Liver (tissue), 9 donors: ENCODE measurements around the gene HTD2. TPM values are rescaled to one million over a fixed set of nuclear protein-coding genes. Genes with fewer than 3 reads are reported as not detected.

Source experiments
- DNase-seq: peaks from one replicate; pipeline ENCODE4 v3.0.0-alpha.2; 2017; ENCODE audit warnings: low spot score
- H3K27ac ChIP-seq, 2 donors: one replicate each; pipeline ENCODE4 v1.7.0; 2013; ENCODE audit warnings: inconsistent platforms in 2 of 2, low read length in 2 of 2, control low read depth in 1 of 2, low read depth in 1 of 2, mild to moderate bottlenecking in 1 of 2
- H3K27me3 ChIP-seq, 4 donors: one replicate each; pipeline versions ENCODE4 v1.6.1 to v1.7.0; 2013; ENCODE audit warnings: low read length in 3 of 4, inconsistent platforms in 1 of 4, mild to moderate bottlenecking in 1 of 4, moderate library complexity in 1 of 4; ENCODE audit not compliant: control insufficient read depth in 4 of 4, insufficient read depth in 4 of 4
- H3K36me3 ChIP-seq, 4 donors: one replicate each; pipeline versions ENCODE4 v1.6.1 to v1.7.0; 2013; ENCODE audit warnings: low read length in 3 of 4, mild to moderate bottlenecking in 3 of 4, low read depth in 1 of 4, moderate library complexity in 1 of 4; ENCODE audit not compliant: control insufficient read depth in 4 of 4, insufficient read depth in 3 of 4
- H3K4me1 ChIP-seq, 4 donors: one replicate each; pipeline versions ENCODE4 v1.6.1 to v1.7.0; 2013; ENCODE audit warnings: low read length in 3 of 4, mild to moderate bottlenecking in 3 of 4, moderate library complexity in 1 of 4; ENCODE audit not compliant: control insufficient read depth in 4 of 4, insufficient read depth in 4 of 4
- H3K4me3 ChIP-seq, 3 donors: one replicate each; pipeline versions ENCODE4 v1.6.1 to v1.7.0; 2013; ENCODE audit warnings: low read length in 3 of 3, control low read depth in 1 of 3, low read depth in 1 of 3, mild to moderate bottlenecking in 1 of 3
- H3K9ac ChIP-seq, 2 donors: one replicate each; pipeline ENCODE4 v1.7.0; 2013; ENCODE audit warnings: low read length in 2 of 2, mild to moderate bottlenecking in 2 of 2, moderate library complexity in 2 of 2, control low read depth in 1 of 2, low read depth in 1 of 2
- H3K9me3 ChIP-seq, 4 donors: one replicate each; pipeline versions ENCODE4 v1.6.1 to v1.7.0; 2013; ENCODE audit warnings: low read length in 3 of 4; ENCODE audit not compliant: control insufficient read depth in 4 of 4
- ATF3 ChIP-seq: IDR thresholded peaks from 2 replicates; pipeline ENCODE4 v1.6.1; 2016; ENCODE audit warnings: antibody characterized with exemption
- CTCF ChIP-seq: fragments of 150-350 bp; IDR thresholded peaks from 2 replicates; pipeline ENCODE4 v1.5.1; 2017; ENCODE audit warnings: improper control_type of control experiment, low read depth, low read length; ENCODE audit not compliant: missing input control
- EGR1 ChIP-seq, 2 donors: IDR thresholded peaks; 2 replicates each; pipeline ENCODE4 v1.6.1; 2016 to 2018; ENCODE audit warnings: antibody characterized with exemption in 2 of 2, low read depth in 2 of 2
- FOXA1 ChIP-seq: IDR thresholded peaks from 2 replicates; pipeline ENCODE4 v1.6.1; 2016; ENCODE audit warnings: antibody characterized with exemption
- FOXA2 ChIP-seq: IDR thresholded peaks from 2 replicates; pipeline ENCODE4 v1.6.1; 2016; ENCODE audit warnings: antibody characterized with exemption
- GABPA ChIP-seq, 2 donors: IDR thresholded peaks in 1 of 2; conservative IDR thresholded peaks in 1 of 2; 2 replicates each; pipeline ENCODE4 v1.6.1; 2016; ENCODE audit warnings: antibody characterized with exemption in 2 of 2, mild to moderate bottlenecking in 1 of 2, moderate library complexity in 1 of 2
- HNF4A ChIP-seq, 2 donors: conservative IDR thresholded peaks; 2 replicates each; pipeline ENCODE4 v1.6.1; 2016; ENCODE audit warnings: antibody characterized with exemption in 2 of 2, mild to moderate bottlenecking in 2 of 2
- JUND ChIP-seq, 2 donors: IDR thresholded peaks; 2 replicates each; pipeline ENCODE4 v1.6.1; 2016; ENCODE audit warnings: antibody characterized with exemption in 2 of 2
- MAX ChIP-seq: IDR thresholded peaks from 2 replicates; pipeline ENCODE4 v1.6.1; 2016; ENCODE audit warnings: antibody characterized with exemption
- RAD21 ChIP-seq, 2 donors: IDR thresholded peaks; 2 replicates each; pipeline ENCODE4 v1.6.1; 2016; ENCODE audit warnings: antibody characterized with exemption in 2 of 2, mild to moderate bottlenecking in 2 of 2
- RXRA ChIP-seq, 2 donors: IDR thresholded peaks; 2 replicates each; pipeline ENCODE4 v1.6.1; 2017 to 2018; ENCODE audit warnings: antibody characterized with exemption in 2 of 2, mild to moderate bottlenecking in 1 of 2
- YY1 ChIP-seq: IDR thresholded peaks from 2 replicates; pipeline ENCODE4 v1.6.1; 2016; ENCODE audit warnings: antibody characterized with exemption, mild to moderate bottlenecking
- ZBTB33 ChIP-seq: IDR thresholded peaks from 2 replicates; pipeline ENCODE4 v1.6.1; 2016; ENCODE audit warnings: antibody characterized with exemption
- WGBS: extraction: QIAGEN DNeasy Blood & Tissue Kit; methylation state at CpG from one replicate; pipeline ENCODE4 v1.1.7; 2013; 5-methylcytosine and 5-hydroxymethylcytosine counted together
- polyA plus RNA-seq, 2 donors: library from polyadenylated mRNA; stranded (reverse) in 1 of 2; unstranded in 1 of 2; fragments of 200-250 nt in 1 of 2; fragments of >200 nt in 1 of 2; fragmentation: Nextera tagmentation in 1 of 2; extraction: Ambion mirVana in 1 of 2; gene quantifications; one replicate each; pipeline versions ENCODE4 v1.2.1 to v1.2.3, GENCODE V29; 2013 to 2015
- total RNA-seq, 2 donors: library from RNA; depleted of rRNA; stranded (reverse); fragments of >200 nt; gene quantifications; one replicate each; pipeline ENCODE4 v1.2.3, GENCODE V29; 2014
- donor health status: healthy.
- donor health status: healthy.
- donor health status: healthy.
- donor health status: healthy.
- donor health status: healthy.

HTD2 gene
- total and polyA plus RNA-seq, 4 donors, result 6.6 to 14.8 (median 11.0) TPM

GRCh38 chr3:58293516-58293915, 12.8 kb upstream of the HTD2 start:
- H3K27me3 ChIP-seq, result no peaks in the 10 kb centered on the region
- no peak overlapping the region for H3K27ac ChIP-seq
- H3K4me1 ChIP-seq, result peaks cover 0 to 5% (median under 1%) of the 10 kb centered on the region in 4 donors
- no peak for DNase-seq
- no peaks in the 10 kb centered on the region for H3K9me3 ChIP-seq
- TF ChIP-seq RXRA (IDR thresholded peaks at IDR 0.05) (peak in 1 of 2 donors; percentile 11), EGR1 (IDR thresholded peaks at IDR 0.05; ENCODE audit: low read depth in 2 of 2) (no peak)
- WGBS, result 70% methylated on average over 9 of the region's 9 CpGs
- peaks cover 2 to 4% (median 3%) of the 10 kb centered on the region in 4 donors for H3K36me3 ChIP-seq
- H3K4me3 ChIP-seq, result no peak overlapping the region
- H3K9ac ChIP-seq, result no peak overlapping the region

- H3K9ac ChIP-seq, result no peak overlapping the region
- WGBS, result 88% methylated on average over 5 of the region's 5 CpGs
These were observed 10.1 kb upstream of the HTD2 start for GRCh38 chr3:58296269-58296668.

More at GRCh38 chr3:58296269-58296668, 10.1 kb upstream of the HTD2 start:
- no peaks in the 10 kb centered on the region for H3K27me3 ChIP-seq
- H3K36me3 ChIP-seq, result peaks cover 0 to 3% (median 0%) of the 10 kb centered on the region in 4 donors
- no peak for DNase-seq
- no peaks in the 10 kb centered on the region for H3K9me3 ChIP-seq
- no peak overlapping the region for H3K4me3 ChIP-seq
- TF ChIP-seq FOXA2 (no peak), HNF4A (conservative IDR thresholded peaks at IDR 0.05) (no peak), MAX (no peak), CTCF (no peak), JUND (IDR thresholded peaks at IDR 0.05) (no peak), FOXA1 (no peak), ATF3 (no peak), RXRA (IDR thresholded peaks at IDR 0.05) (no peak), GABPA (IDR thresholded peaks at IDR 0.05 in 1 of 2, conservative IDR thresholded peaks at IDR 0.05 in 1 of 2) (no peak), YY1 (no peak), ZBTB33 (no peak), RAD21 (IDR thresholded peaks at IDR 0.05) (no peak), EGR1 (IDR thresholded peaks at IDR 0.05; ENCODE audit: low read depth in 2 of 2) (no peak)
- H3K4me1 ChIP-seq, result peaks cover 0 to 16% (median 4%) of the 10 kb centered on the region in 4 donors
- no peak overlapping the region for H3K27ac ChIP-seq
